Kidney epithelial cell (primary cell): ENCODE measurements around the gene ADM2. TPM values are rescaled to one million over a fixed set of nuclear protein-coding genes. Genes with fewer than 3 reads are reported as not detected.
A peak's percentile ranks its signal among the peaks of the same experiment; 100 is the strongest.
"Not testable (repeated sequence)": the region's sequence is repeated elsewhere in the genome, so short reads cannot be mapped to it uniquely, and the experiment has no call there.

Experiments
- DNase-seq: peaks from one replicate; pipeline ENCODE4 v3.0.0-alpha.2; 2010; ENCODE audit warnings: low read depth
- H3K27me3 ChIP-seq: 2 replicates; pipeline ENCODE4 v1.6.0; 2011; ENCODE audit warnings: low read length; ENCODE audit not compliant: control insufficient read depth, insufficient read depth
- H3K36me3 ChIP-seq: 2 replicates; pipeline ENCODE4 v1.5.1; 2011; ENCODE audit warnings: low read length; ENCODE audit not compliant: control insufficient read depth, insufficient read depth
- H3K4me3 ChIP-seq: 2 replicates; pipeline ENCODE4 v1.5.1; 2011; ENCODE audit warnings: low read depth, mild to moderate bottlenecking, control low read depth, low read length
- total RNA-seq: library from RNA; depleted of rRNA; stranded (reverse); fragments of >200 nt; gene quantifications from 2 replicates; pipeline ENCODE4 v1.2.3, GENCODE V29; 2015
- TF ChIP-seq, protein P1 (sequence below): IDR thresholded peaks from 2 replicates; pipeline ENCODE4 v1.5.1; 2011; ENCODE audit warnings: mild to moderate bottlenecking, moderate library complexity, low read length, control low read depth, inconsistent platforms; ENCODE audit not compliant: insufficient read depth, poor library complexity, severe bottlenecking

ADM2 gene
- total RNA-seq, 1 donor from 2014 or later, result 27.3 TPM

DNA sequence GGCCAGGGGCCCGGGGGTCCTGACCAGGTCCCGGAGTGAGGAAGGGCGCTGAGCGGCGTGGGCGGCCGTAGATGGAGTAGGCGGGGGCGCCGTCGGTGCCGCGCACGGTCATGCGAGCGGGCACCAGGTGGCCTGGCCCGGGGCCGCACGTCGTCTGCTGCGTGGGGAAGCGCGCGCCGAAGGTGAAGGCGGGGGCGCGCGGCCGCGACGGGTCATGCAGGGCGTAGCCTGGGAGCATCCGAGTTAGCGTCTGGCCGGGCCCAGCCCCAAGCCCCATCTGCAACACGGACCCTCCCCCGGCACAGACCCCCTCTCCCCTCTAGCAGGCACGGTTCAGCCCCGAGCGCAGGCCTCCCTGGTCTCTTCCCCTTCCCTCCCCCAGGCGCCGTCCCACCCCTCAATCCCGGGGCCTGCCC is 50.2 kb downstream of the ADM2 start:
- no peak for DNase-seq
- TF ChIP-seq, protein P1, sequence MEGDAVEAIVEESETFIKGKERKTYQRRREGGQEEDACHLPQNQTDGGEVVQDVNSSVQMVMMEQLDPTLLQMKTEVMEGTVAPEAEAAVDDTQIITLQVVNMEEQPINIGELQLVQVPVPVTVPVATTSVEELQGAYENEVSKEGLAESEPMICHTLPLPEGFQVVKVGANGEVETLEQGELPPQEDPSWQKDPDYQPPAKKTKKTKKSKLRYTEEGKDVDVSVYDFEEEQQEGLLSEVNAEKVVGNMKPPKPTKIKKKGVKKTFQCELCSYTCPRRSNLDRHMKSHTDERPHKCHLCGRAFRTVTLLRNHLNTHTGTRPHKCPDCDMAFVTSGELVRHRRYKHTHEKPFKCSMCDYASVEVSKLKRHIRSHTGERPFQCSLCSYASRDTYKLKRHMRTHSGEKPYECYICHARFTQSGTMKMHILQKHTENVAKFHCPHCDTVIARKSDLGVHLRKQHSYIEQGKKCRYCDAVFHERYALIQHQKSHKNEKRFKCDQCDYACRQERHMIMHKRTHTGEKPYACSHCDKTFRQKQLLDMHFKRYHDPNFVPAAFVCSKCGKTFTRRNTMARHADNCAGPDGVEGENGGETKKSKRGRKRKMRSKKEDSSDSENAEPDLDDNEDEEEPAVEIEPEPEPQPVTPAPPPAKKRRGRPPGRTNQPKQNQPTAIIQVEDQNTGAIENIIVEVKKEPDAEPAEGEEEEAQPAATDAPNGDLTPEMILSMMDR, result no peak
- Histone ChIP-seq H3K27me3 (peaks cover 15% of the 10 kb centered on the region), H3K4me3 (peak overlapping the region; percentile 47), H3K36me3 (no peaks in the 10 kb centered on the region)

DNA sequence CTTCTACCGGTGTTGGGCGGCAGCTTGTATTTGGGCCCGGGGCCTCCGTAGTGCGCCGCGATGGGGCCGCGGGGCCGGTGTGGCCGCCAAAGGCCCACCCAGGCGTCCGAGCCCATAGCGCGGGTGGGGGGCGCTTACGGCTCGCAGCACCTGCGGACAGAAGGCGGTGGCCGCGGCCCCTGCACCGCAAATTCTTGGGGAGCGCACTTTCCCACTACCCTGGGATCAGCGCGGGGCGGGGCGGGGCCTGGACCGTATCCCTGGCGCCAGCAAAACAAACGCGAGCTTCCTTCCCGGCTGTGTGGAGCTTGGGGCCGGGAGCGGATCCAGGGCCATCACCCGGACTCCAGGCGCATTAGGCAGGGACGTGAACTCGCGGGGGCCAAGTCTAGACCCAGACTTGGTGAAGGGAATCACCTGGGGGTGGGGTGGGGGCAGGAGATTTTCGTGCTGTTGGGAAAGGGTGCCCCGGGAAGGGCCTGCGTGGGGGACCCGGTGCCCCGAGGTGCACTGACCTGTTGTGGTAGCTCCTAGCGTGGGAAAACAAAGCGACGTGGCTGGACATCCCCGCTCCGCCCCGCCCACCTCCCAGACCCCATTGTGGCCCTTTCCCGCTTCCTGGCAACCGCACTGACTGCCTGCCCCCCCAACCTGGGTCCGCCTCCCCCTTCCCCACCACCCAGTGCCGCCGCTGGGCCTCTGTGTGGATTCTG is 50.8 kb downstream of the ADM2 start:
- Histone ChIP-seq H3K27me3 (peaks cover 15% of the 10 kb centered on the region), H3K4me3 (peak overlapping the region; percentile 47), H3K36me3 (no peaks in the 10 kb centered on the region)
- TF ChIP-seq, protein P1, result no peak
- no peak for DNase-seq

DNA sequence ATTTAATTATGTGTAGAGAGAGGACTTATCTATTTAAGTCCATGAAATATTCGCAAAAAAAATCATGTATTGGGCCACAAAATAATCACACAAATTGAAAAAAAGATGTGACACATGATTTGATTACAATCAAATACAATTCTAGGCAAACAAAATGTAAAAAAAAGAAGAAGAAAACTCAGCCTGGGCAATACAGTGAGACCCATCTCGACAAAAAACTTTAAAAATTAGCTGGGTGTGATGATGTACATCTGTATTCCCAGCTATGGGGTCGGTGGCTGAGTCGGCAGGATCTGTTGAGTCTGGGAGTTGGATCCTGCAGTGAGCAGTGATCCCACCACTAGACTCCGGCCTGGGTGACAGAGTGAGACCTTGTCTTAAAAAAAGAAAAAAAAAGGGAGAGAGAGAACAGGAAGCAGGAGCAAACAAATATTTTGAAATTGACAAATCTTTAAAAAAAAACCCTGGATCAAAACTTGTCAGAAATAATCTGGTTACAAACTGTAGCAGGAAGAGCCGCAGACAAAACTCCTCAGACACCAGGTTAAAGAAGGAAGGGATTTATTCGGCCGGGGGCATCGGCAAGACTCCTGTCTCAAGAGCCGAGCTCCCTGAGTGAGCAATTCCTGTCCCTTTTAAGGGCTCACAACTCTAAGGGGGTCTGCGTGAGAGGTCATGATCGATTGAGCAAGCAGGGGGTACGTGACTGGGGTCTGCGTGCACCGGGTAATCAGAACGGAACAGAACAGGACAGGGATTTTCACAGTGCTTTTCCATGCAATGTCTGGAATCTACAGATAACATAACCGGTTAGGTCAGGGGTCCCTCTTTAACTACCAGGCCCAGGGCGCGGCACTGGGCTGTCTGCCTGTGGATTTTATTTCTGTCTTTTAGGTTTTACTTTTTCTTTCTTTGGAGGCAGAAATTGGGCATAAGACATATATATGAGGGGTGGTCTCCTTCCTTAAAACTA is 51.8 kb downstream of the ADM2 start:
- no peak overlapping the region for H3K4me3 ChIP-seq
- H3K36me3 ChIP-seq, result no peaks in the 10 kb centered on the region
- TF ChIP-seq, protein P1, result no peak
- H3K27me3 ChIP-seq, result peaks cover 15% of the 10 kb centered on the region
- no peak for DNase-seq

DNA sequence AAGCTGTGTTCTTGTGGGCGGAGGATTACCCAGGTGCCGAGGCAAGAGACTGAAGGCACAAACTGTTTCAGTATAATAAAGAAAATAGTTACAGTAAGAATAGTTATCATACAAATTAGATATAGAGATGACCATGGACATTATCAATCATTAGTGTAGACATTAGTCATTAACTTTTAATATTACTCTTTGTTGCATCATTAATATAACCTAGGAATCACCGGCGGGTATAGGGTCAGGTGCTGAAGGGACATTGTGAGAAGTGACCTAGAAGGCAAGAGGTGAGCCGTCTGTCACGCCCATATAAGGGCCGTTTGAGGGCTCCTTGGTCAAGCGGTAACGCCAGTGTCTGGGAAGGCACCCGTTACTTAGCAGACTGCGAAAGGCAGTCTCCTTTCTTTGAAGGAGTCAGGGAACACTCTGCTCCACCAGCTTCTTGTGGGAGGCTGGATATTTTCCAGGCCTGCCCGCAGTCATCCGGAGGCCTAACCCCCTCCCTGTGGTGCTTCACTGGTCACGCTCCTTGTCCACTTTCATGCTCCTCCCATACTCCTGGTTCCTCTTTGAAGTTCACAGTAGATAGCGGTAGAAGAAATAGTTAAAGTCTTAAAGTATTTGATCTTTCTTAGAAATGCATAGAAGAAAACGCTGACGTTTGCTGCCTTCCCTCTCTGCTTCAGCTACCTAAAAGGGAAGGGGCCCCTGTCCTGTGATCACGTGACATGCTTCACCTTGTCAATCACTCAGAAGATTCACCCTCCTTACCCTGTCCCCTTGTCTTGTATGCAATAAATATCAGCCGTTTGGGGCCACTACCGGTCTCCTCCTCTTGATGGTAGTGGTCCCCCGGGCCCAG is 52.7 kb downstream of the ADM2 start:
- not testable (repeated sequence) for DNase-seq, H3K4me3 ChIP-seq, H3K36me3 ChIP-seq
- H3K27me3 ChIP-seq, result peaks cover 15% of the 10 kb centered on the region

DNA sequence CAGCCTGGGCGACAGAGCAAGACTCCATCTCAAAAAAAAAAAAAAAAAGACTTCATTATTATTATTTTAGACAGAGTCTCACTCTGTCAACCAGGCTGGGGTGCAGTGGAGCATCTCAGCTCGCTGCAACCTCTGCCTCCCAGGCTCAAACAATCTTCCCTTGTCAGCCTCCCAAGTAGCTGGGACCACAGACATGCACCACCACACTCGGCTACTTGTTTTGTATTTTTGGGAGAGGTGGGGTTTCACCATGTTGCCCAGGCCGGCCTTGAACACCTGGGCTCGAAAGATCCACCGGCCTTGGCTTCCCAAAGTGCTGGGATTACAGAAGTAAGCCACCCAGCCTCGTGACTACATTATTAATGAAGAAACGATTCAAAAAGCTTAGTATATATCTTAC is 53.8 kb downstream of the ADM2 start:
- TF ChIP-seq, protein P1, result no peak
- DNase-seq, result no peak
- Histone ChIP-seq H3K36me3 (no peaks in the 10 kb centered on the region), H3K27me3 (peaks cover 15% of the 10 kb centered on the region), H3K4me3 (no peak overlapping the region)

Other genes starting within 250 kb of the ADM2 start
- 27.2 and 33.6 TPM in 2 replicates for gene TUBGCP6, start 236.5 kb upstream of the ADM2 start, total RNA-seq
- gene HDAC10, start 230.3 kb upstream of the ADM2 start, total RNA-seq, result 21.1 and 34.8 TPM in 2 replicates
- 25.5 and 27.3 TPM in 2 replicates for gene MAPK12, start 219.9 kb upstream of the ADM2 start, total RNA-seq
- gene MAPK11, start 211.2 kb upstream of the ADM2 start, total RNA-seq, result 11.9 and 12.9 TPM in 2 replicates
- 251 and 302 TPM in 2 replicates for gene PLXNB2, start 173.9 kb upstream of the ADM2 start, total RNA-seq
- 4.5 TPM in 2 replicates for gene DENND6B, start 154.5 kb upstream of the ADM2 start, total RNA-seq
- gene PPP6R2, start 138.2 kb upstream of the ADM2 start, total RNA-seq, result 45.2 and 53.4 TPM in 2 replicates
- gene SBF1, start 6.5 kb upstream of the ADM2 start, total RNA-seq, result 96.6 and 127 TPM in 2 replicates
- gene MIOX, start 5.3 kb downstream of the ADM2 start, total RNA-seq, result 0.68 and 1.8 TPM in 2 replicates
- 48.3 and 75.4 TPM in 2 replicates for gene LMF2, start 26.2 kb downstream of the ADM2 start, total RNA-seq
- gene NCAPH2, start 26.7 kb downstream of the ADM2 start, total RNA-seq, result 41.3 and 50.2 TPM in 2 replicates
- 2.3 and 5.7 TPM in 2 replicates for gene SCO2, start 44.1 kb downstream of the ADM2 start, total RNA-seq
- 53.1 and 63.5 TPM in 2 replicates for gene TYMP, start 48.5 kb downstream of the ADM2 start, total RNA-seq
- 16.3 and 20.1 TPM in 2 replicates for gene KLHDC7B, start 64.4 kb downstream of the ADM2 start, total RNA-seq
- gene SYCE3, start 81.4 kb downstream of the ADM2 start, total RNA-seq, result 0.71 TPM in 1 of 2 replicates, not detected in the other
- gene CPT1B, start 96.9 kb downstream of the ADM2 start, total RNA-seq, result 2.1 and 5.8 TPM in 2 replicates
- gene CHKB, start 101.3 kb downstream of the ADM2 start, total RNA-seq, result 59.1 and 81.1 TPM in 2 replicates
- gene MAPK8IP2, start 119.2 kb downstream of the ADM2 start, total RNA-seq, result 0.84 and 1.0 TPM in 2 replicates
- gene ARSA, start 146.6 kb downstream of the ADM2 start, total RNA-seq, result 42.7 and 63.8 TPM in 2 replicates
- 3.8 and 6.0 TPM in 2 replicates for gene SHANK3, start 191.3 kb downstream of the ADM2 start, total RNA-seq